Mesothelial cell of epicardium (in vitro differentiated cells): ENCODE results near the gene TRIM28. TPM values are rescaled to one million over a fixed set of nuclear protein-coding genes. Genes with fewer than 3 reads are reported as not detected.
"Not testable (repeated sequence)": the region's sequence is repeated elsewhere in the genome, so short reads cannot be mapped to it uniquely, and the experiment has no call there.

ENCODE experiments used
- DNase-seq, 2 experiments: peaks; one replicate each; pipeline ENCODE4 v3.0.0; 2021; ENCODE audit warnings: low spot score in 2 of 2; ENCODE audit not compliant: unreplicated experiment in 2 of 2
- H3K27ac Mint-ChIP-seq: 2 replicates; pipeline ENCODE4 v1.8.0; 2021; ENCODE audit warnings: mixed read lengths
- H3K27me3 Mint-ChIP-seq: 2 replicates; pipeline ENCODE4 v1.8.0; 2021; ENCODE audit warnings: low read depth, mixed read lengths
- H3K36me3 Mint-ChIP-seq: 2 replicates; pipeline ENCODE4 v1.8.0; 2021; ENCODE audit warnings: mixed read lengths
- H3K4me1 Mint-ChIP-seq: 2 replicates; pipeline ENCODE4 v1.8.0; 2021; ENCODE audit warnings: mixed read lengths
- H3K4me3 Mint-ChIP-seq: 2 replicates; pipeline ENCODE4 v1.8.0; 2021; ENCODE audit warnings: mild to moderate bottlenecking, moderate library complexity, mixed read lengths
- H3K9me3 Mint-ChIP-seq: 2 replicates; pipeline ENCODE4 v1.8.0; 2021; ENCODE audit warnings: mixed read lengths
- total RNA-seq: library from RNA; stranded (reverse); gene quantifications from 3 replicates; pipeline ENCODE4 v1.2.1, GENCODE V29; 2021
- TF ChIP-seq, protein P1 (sequence below): fragments of 200-600 bp; sonication (generic); IDR thresholded peaks from one replicate; pipeline ENCODE4 v1.5.0; 2021; ENCODE audit warnings: antibody characterized with exemption; ENCODE audit not compliant: unreplicated experiment

The TRIM28 gene
- total RNA-seq, 1 donor from 2014 or later, result 577 TPM

DNA sequence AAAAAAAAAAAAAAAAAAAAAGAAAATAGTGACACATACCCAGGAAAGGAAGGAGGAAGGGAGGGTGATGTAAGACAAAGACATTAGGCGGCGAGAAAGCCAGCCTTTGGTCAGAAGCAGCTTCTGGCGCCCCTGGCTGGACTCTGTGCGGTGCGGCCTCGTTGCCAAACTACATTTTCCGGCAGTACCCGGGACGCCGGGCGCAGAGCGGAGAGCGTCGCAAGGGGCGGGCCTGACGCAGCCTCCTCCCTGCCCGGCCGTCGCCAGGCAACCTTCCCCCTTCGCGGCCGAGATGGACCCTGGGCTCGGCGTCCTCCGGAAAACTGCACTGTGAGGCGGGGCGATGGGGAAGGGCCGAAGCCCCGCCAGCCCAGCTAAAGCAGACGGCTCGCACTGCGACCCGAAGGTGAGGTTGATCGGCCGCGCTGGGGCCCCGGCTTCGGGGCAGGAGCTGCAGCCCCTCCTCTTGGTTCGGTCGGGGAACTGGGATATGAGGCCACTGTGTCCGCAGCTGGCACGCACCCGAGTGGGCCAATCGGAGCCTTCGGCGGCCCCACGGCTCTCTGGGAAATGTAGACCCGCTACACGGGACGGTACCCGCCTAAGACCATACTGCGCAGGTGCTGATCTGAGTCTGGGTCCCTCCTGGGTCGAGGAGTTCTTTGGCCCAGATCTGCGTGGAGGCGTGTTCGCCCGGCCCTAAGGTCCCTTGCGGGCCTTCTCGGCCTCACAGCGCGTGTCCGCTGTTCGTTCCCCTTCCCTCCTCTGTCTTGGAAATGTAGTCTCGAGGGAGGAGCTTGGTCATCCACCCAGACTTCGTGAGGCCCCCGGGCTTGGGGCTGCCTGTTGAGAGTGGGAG, 31.5 kb downstream of the TRIM28 start:
- H3K4me1 Mint-ChIP-seq, result peaks cover 22% of the 10 kb centered on the region
- peak overlapping the region; percentile 98 for H3K4me3 Mint-ChIP-seq
- no peaks in the 10 kb centered on the region for H3K36me3 Mint-ChIP-seq
- no peaks in the 10 kb centered on the region for H3K9me3 Mint-ChIP-seq
- peak; percentile 76 to 87 for DNase-seq
- TF ChIP-seq, protein P1, sequence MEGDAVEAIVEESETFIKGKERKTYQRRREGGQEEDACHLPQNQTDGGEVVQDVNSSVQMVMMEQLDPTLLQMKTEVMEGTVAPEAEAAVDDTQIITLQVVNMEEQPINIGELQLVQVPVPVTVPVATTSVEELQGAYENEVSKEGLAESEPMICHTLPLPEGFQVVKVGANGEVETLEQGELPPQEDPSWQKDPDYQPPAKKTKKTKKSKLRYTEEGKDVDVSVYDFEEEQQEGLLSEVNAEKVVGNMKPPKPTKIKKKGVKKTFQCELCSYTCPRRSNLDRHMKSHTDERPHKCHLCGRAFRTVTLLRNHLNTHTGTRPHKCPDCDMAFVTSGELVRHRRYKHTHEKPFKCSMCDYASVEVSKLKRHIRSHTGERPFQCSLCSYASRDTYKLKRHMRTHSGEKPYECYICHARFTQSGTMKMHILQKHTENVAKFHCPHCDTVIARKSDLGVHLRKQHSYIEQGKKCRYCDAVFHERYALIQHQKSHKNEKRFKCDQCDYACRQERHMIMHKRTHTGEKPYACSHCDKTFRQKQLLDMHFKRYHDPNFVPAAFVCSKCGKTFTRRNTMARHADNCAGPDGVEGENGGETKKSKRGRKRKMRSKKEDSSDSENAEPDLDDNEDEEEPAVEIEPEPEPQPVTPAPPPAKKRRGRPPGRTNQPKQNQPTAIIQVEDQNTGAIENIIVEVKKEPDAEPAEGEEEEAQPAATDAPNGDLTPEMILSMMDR, result no peak
- H3K27me3 Mint-ChIP-seq, result no peaks in the 10 kb centered on the region
- peak overlapping the region; percentile 98 for H3K27ac Mint-ChIP-seq

DNA sequence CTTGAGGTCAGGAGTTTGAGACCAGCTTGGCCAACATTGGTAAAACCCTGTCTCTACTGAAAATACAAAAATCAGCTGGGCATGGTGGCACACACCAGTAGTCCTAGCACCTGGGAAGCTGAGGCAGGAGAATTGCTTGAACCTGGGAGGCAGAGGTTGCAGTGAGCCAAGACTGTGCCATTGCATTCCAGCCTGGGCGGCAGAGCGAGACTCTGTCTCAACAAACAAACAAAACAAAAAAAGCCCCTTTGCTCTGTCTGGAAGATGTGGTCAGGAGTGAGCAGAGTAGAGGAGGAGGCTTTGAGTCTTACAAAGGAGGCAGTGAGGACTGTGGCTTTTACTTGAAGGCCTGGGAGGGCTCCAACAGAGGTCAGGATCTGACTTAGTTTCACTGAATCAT, 33.7 kb downstream of the TRIM28 start:
- peaks cover 20% of the 10 kb centered on the region for H3K4me1 Mint-ChIP-seq
- H3K36me3 Mint-ChIP-seq, H3K4me3 Mint-ChIP-seq, H3K27me3 Mint-ChIP-seq, H3K27ac Mint-ChIP-seq, H3K9me3 Mint-ChIP-seq: not testable (repeated sequence)
- DNase-seq, result peak in 1 of 2 experiments; percentile 31

DNA sequence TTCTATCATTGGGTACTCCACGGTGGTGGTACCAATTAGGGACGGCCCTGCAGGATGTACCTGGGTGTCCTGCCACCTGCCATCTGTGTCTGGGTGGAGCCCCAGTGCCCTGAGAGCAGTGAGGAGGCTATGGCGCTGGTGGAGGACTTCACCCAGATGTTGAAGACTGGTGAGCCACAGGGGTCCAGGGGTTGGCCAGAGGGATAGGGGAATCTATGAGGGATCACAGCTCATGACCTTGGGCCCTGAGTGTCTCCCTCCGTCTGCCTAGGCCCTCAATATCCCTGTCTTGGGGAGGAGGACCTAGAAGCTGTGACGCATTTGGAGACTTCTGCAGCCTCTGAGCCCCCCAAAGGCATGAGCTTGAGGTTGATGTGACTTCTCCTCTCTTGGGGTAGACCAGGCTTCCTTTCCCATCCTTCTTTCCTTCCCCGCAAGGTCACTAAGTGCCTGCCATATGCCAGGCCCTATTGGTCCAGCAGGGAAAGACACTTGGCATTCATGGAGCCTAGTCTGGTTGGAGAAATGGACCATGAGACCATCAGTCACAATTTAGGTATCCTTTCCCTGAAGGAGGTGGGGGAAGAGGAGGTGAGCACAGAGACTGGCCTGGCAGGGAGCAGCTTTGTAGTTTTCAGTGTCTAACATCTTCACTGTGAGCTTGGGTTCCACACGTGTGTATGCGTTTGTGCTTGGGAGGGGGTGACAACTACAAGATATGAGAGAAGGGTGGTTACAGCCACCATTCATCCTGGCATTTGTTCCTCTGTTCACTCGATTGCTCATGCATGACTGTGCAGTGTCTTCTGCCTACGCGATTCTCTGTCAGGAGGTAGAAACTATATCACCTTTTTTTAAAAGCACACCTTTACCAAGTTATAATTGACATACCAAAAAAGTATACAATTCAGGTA, 34.4 kb downstream of the TRIM28 start:
- H3K27ac Mint-ChIP-seq, result no peak overlapping the region
- H3K36me3 Mint-ChIP-seq, result peaks cover 8% of the 10 kb centered on the region
- no peaks in the 10 kb centered on the region for H3K27me3 Mint-ChIP-seq
- DNase-seq, result no peak
- H3K4me1 Mint-ChIP-seq, result peaks cover 21% of the 10 kb centered on the region
- TF ChIP-seq, protein P1, result no peak
- H3K4me3 Mint-ChIP-seq, result no peak overlapping the region
- no peaks in the 10 kb centered on the region for H3K9me3 Mint-ChIP-seq

DNA sequence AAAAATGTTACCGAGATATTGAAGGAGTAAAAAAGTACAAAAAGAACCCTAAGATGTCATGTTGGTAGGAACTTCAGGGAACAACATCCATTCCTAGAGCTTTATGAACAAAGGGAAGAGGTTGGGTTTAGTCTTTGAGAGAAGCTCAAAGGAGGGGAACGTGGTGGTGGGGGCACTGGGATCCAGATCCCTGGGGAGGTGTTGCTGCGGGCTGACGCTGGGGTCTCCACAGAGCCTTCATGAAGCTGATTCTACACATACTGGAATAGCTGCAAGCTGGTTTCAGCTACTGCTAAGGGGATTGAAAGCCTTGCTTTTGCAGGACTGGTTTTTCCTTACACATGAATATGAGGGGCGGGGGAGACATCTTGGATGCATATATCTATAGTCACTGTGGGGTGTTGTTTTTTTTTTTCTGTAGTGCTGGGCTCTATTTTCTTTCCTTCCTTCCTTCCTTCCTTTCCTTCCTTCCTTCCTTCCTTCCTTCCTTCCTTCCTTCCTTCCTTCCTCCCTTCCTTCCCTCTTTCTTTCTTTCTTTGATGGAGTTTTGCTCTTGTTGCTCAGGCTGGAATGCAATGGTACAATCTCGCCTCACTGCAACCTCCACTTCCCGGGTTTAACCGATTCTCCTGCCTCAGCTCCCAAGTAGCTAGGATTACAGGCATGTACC, 35.7 kb downstream of the TRIM28 start:
- Mint-ChIP-seq H3K36me3 (peaks cover 8% of the 10 kb centered on the region), H3K9me3 (no peaks in the 10 kb centered on the region), H3K4me1 (peaks cover 12% of the 10 kb centered on the region), H3K4me3 (no peak overlapping the region), H3K27ac (peak overlapping the region; percentile 14), H3K27me3 (no peaks in the 10 kb centered on the region)
- DNase-seq, result peak in 1 of 2 experiments; percentile 20
- TF ChIP-seq, protein P1, result no peak

DNA sequence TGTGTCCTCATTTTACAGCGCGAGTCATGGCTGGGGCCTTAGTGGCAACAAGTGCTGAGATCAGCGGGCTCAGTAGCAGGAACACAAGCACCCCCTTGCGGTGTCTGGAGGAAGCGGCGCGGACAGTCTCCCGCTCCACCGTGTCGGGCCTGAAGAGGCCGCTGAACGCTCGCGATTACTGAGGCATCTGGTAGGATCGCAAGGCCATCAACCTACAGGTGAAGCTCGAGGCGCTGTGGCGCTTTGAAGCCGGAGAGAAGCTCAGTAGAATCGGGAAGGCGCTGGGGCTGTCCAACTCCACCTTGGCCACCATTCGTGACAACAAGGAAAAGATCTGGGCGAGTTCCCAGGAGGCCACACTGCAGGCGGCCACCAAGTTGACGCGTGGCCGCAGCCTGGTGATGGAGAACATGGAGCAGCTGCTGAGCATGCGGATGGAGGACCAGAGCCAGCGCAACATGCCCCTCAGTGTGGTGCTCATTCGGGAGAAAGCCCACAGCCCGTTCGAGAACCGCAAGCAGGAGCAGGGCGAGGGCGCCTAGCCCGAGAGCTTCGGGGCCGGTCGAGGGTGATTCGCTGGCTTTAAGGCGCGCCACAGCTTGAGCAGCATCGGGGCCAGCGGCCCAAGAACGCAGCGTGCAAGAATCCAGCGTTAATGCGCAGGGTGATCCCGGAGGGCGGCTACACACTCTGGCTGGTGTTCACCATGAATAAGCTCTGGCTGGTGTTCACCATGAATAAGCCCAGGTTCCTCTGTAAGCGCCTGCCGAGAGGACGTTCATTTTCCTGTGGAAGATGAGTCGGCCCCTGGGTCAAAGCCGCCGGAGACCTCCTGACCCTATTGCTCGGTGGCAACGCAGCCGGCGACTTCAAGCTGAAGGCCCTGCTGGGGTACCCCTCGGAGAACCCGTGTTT, 37.6 kb downstream of the TRIM28 start:
- H3K4me3 Mint-ChIP-seq, result no peak overlapping the region
- H3K9me3 Mint-ChIP-seq, result no peaks in the 10 kb centered on the region
- peak overlapping the region; percentile 72 for H3K27ac Mint-ChIP-seq

More for the DNA sequence above, 37.6 kb downstream of the TRIM28 start:
- Mint-ChIP-seq H3K36me3 (peaks cover 8% of the 10 kb centered on the region), H3K4me1 (peaks cover 8% of the 10 kb centered on the region), H3K27me3 (no peaks in the 10 kb centered on the region)
- DNase-seq, result peak; percentile 65 to 90
- TF ChIP-seq, protein P1, result peak; percentile 77
